ENCODE results near the gene ZFP36L1.

The ZFP36L1 gene

GRCh38 chr14:68816183-68816942, 23.5 kb upstream of the ZFP36L1 start:
- peak; percentile 81 to 92 for DNase-seq (ENCODE audit: low read depth in 2 of 2)

GRCh38 chr14:68815298-68816182, 22.7 kb upstream of the ZFP36L1 start:
- DNase-seq (ENCODE audit: low read depth in 2 of 2), result no peak

- DNase-seq (ENCODE audit: low read depth in 2 of 2), result no peak
Measured at GRCh38 chr14:68814539-68815297, 21.9 kb upstream of the ZFP36L1 start.

- no peak for DNase-seq (ENCODE audit: low read depth in 2 of 2)
Measured at GRCh38 chr14:68814238-68814538, 21.3 kb upstream of the ZFP36L1 start.

- DNase-seq (ENCODE audit: low read depth in 2 of 2), result no peak
Measured at GRCh38 chr14:68813318-68813838, 20.5 kb upstream of the ZFP36L1 start.

GRCh38 chr14:68811171-68811570, 18.3 kb upstream of the ZFP36L1 start:
- no peak for DNase-seq (ENCODE audit: low read depth in 2 of 2)

- DNase-seq (ENCODE audit: low read depth in 2 of 2), result no peak
Measured at GRCh38 chr14:68810173-68811153, 17.6 kb upstream of the ZFP36L1 start.

- DNase-seq (ENCODE audit: low read depth in 2 of 2), result no peak
Measured at GRCh38 chr14:68809524-68809923, 16.7 kb upstream of the ZFP36L1 start.

- DNase-seq (ENCODE audit: low read depth in 2 of 2), result no peak
Measured at GRCh38 chr14:68808696-68809480, 16.0 kb upstream of the ZFP36L1 start.

- DNase-seq (ENCODE audit: low read depth in 2 of 2), result no peak
Measured at GRCh38 chr14:68807987-68808386, 15.1 kb upstream of the ZFP36L1 start.

- DNase-seq (ENCODE audit: low read depth in 2 of 2), result no peak
Measured at GRCh38 chr14:68807148-68807600, 14.3 kb upstream of the ZFP36L1 start.

- no peak for DNase-seq (ENCODE audit: low read depth in 2 of 2)
Measured at GRCh38 chr14:68806526-68807147, 13.8 kb upstream of the ZFP36L1 start.

- DNase-seq (ENCODE audit: low read depth in 2 of 2), result no peak
Measured at GRCh38 chr14:68805414-68805813, 12.5 kb upstream of the ZFP36L1 start.

GRCh38 chr14:68801631-68802030, 8.8 kb upstream of the ZFP36L1 start:
- no peak for DNase-seq (ENCODE audit: low read depth in 2 of 2)

GRCh38 chr14:68800953-68801352, 8.1 kb upstream of the ZFP36L1 start:
- DNase-seq (ENCODE audit: low read depth in 2 of 2), result no peak

- no peak for DNase-seq (ENCODE audit: low read depth in 2 of 2)
Measured at GRCh38 chr14:68800390-68800789, 7.5 kb upstream of the ZFP36L1 start.

- DNase-seq (ENCODE audit: low read depth in 2 of 2), result no peak
Measured at GRCh38 chr14:68798621-68799020, 5.8 kb upstream of the ZFP36L1 start.

- DNase-seq (ENCODE audit: low read depth in 2 of 2), result no peak
Measured at GRCh38 chr14:68797121-68797670, 4.3 kb upstream of the ZFP36L1 start.

- no peak for DNase-seq (ENCODE audit: low read depth in 2 of 2)
Measured at GRCh38 chr14:68796418-68797101, 3.7 kb upstream of the ZFP36L1 start.
